DMS53 (cell line): ENCODE measurements around the gene DDO.
A peak's percentile ranks its signal among the peaks of the same experiment; 100 is the strongest.
"Not testable (repeated sequence)": the region's sequence is repeated elsewhere in the genome, so short reads cannot be mapped to it uniquely, and the experiment has no call there.

ENCODE experiments used
- DNase-seq: peaks from one replicate; lab custom pipeline; 2025; lab: John Stamatoyannopoulos, UW

DDO gene

GRCh38 chr6:110366975-110367374 is 48.4 kb downstream of the DDO start:
- no peak for DNase-seq

- no peak for DNase-seq
Observed at GRCh38 chr6:110366256-110366655, 49.1 kb downstream of the DDO start.

GRCh38 chr6:110364364-110365105 is 50.8 kb downstream of the DDO start:
- DNase-seq, result no peak

- no peak for DNase-seq
Observed at GRCh38 chr6:110363748-110364147, 51.6 kb downstream of the DDO start.

- no peak for DNase-seq
Observed at GRCh38 chr6:110360676-110361075, 54.7 kb downstream of the DDO start.

- DNase-seq, result no peak
Observed at GRCh38 chr6:110359556-110359955, 55.8 kb downstream of the DDO start.

GRCh38 chr6:110358553-110359160 is 56.7 kb downstream of the DDO start:
- DNase-seq, result peak; percentile 28

- peak; percentile 70 for DNase-seq
Observed at GRCh38 chr6:110357664-110358552, 57.5 kb downstream of the DDO start, which contains the start of gene METTL24. METTL24 (minus strand) TSS chr6:110358349; CDS start chr6:110358272, 77 bp downstream.

GRCh38 chr6:110357298-110357663 is 58.1 kb downstream of the DDO start:
- no peak for DNase-seq

GRCh38 chr6:110356778-110357177 is 58.6 kb downstream of the DDO start:
- DNase-seq, result no peak

GRCh38 chr6:110355727-110356126 is 59.6 kb downstream of the DDO start:
- no peak for DNase-seq

GRCh38 chr6:110355022-110355421 is 60.4 kb downstream of the DDO start:
- no peak for DNase-seq

- no peak for DNase-seq
Observed at GRCh38 chr6:110354153-110354552, 61.2 kb downstream of the DDO start.

- DNase-seq, result no peak
Observed at GRCh38 chr6:110353457-110354001, 61.8 kb downstream of the DDO start.

GRCh38 chr6:110352563-110353262 is 62.7 kb downstream of the DDO start:
- no peak for DNase-seq

GRCh38 chr6:110351986-110352385 is 63.4 kb downstream of the DDO start:
- no peak for DNase-seq

- no peak for DNase-seq
Observed at GRCh38 chr6:110351546-110351945, 63.8 kb downstream of the DDO start.

GRCh38 chr6:110350593-110350992 is 64.8 kb downstream of the DDO start:
- not testable (repeated sequence) for DNase-seq

GRCh38 chr6:110348961-110349690 is 66.2 kb downstream of the DDO start:
- DNase-seq, result no peak

- DNase-seq, result no peak
Observed at GRCh38 chr6:110345025-110345424, 70.3 kb downstream of the DDO start.

GRCh38 chr6:110342759-110343158 is 72.6 kb downstream of the DDO start:
- DNase-seq, result no peak
